Thyroid gland (tissue), 4 donors: ENCODE results near the gene VWCE. TPM values are rescaled to one million over a fixed set of nuclear protein-coding genes. Genes with fewer than 3 reads are reported as not detected.

ENCODE experiments used
- DNase-seq, 2 donors: peaks; one replicate each; pipeline ENCODE4 v3.0.0-alpha.2; 2019
- H3K27ac ChIP-seq, 3 donors: fragments of 200-600 bp; sonication (generic); 1 replicate in 2 of 3; 2 replicates in 1 of 3; pipeline ENCODE4 v1.5.1; 2016 to 2019; ENCODE audit warnings: mild to moderate bottlenecking in 1 of 3, moderate library complexity in 1 of 3
- H3K27me3 ChIP-seq: fragments of 200-600 bp; sonication (generic); one replicate; pipeline ENCODE4 v1.5.1; 2019
- H3K36me3 ChIP-seq, 2 donors: fragments of 200-600 bp; sonication (generic); one replicate each; pipeline ENCODE4 v1.5.1; 2016 to 2019
- H3K4me1 ChIP-seq, 2 donors: fragments of 200-600 bp; sonication (generic); one replicate each; pipeline ENCODE4 v1.5.1; 2017 to 2019
- H3K4me3 ChIP-seq, 3 donors: fragments of 200-600 bp; sonication (generic); replicated peaks in 1 of 3; 1 replicate in 2 of 3; 2 replicates in 1 of 3; pipeline ENCODE4 v1.5.1; 2016; ENCODE audit warnings: mild to moderate bottlenecking in 1 of 3
- H3K9me3 ChIP-seq: fragments of 200-600 bp; sonication (generic); one replicate; pipeline ENCODE4 v1.5.1; 2017
- POLR2A ChIP-seq, 2 donors: fragments of 450-650 bp; IDR thresholded peaks; one replicate each; pipeline ENCODE4 v1.6.1; 2017; ENCODE audit warnings: antibody characterized with exemption in 2 of 2, mild to moderate bottlenecking in 2 of 2, moderate library complexity in 1 of 2
- WGBS, 2 donors: methylation state at CpG; one replicate each; pipeline ENCODE4 v1.1.5; 2017; 5-methylcytosine and 5-hydroxymethylcytosine counted together
- intact Hi-C: fragments of 100-400 bp; cut with DNase I; formaldehyde crosslinking; loops from one replicate; pipeline ENCODE4 v1.15.1; 2023
- total RNA-seq, 4 donors: library from RNA; depleted of rRNA; stranded (reverse); fragments of >200 nt; gene quantifications; one replicate each; pipeline ENCODE4 v1.2.3, GENCODE V29; 2016
- TF ChIP-seq, protein P1 (sequence below), 6 experiments: fragments of 200-600 bp in 3 of 6; fragments of 450-650 bp in 3 of 6; sonication (generic) in 3 of 6; IDR thresholded peaks; one replicate each; pipeline ENCODE4 v1.5.1; 2016 to 2019; ENCODE audit warnings: antibody characterized with exemption in 6 of 6, mild to moderate bottlenecking in 2 of 6, inconsistent platforms in 1 of 6, moderate library complexity in 1 of 6

Gene VWCE
- total RNA-seq, 4 donors from 2014 or later = 0.54 to 2.5 (median 1.0) TPM

DNA sequence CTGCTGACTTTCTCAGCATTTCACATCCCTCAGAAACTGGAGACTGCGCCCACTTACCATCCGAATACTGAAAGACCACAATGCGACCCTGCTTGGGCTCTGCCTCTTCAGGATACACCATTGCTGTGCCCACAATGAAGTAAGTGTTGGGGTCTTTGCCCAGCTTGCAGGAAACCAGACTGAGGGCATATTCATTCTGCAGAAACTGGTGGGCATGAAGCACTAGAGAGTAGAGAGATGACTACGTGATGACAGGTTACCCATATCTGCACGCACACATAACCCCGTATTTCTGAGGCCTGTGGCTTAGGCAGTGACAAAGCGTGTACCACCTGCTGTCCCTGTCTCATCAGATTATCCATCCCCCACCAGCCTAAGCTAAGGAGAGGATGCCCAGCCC, 14.6 kb upstream of the VWCE start:
- Histone ChIP-seq H3K27me3 (no peaks in the 10 kb centered on the region), H3K9me3 (no peaks in the 10 kb centered on the region), H3K36me3 (peaks cover 77 to 96% of the 10 kb centered on the region in 2 donors), H3K27ac (no peak overlapping the region), H3K4me3 (no peak overlapping the region), H3K4me1 (no peaks in the 10 kb centered on the region)
- intact Hi-C loops = no loop called here
- no peak for DNase-seq
- TF ChIP-seq, protein P1, sequence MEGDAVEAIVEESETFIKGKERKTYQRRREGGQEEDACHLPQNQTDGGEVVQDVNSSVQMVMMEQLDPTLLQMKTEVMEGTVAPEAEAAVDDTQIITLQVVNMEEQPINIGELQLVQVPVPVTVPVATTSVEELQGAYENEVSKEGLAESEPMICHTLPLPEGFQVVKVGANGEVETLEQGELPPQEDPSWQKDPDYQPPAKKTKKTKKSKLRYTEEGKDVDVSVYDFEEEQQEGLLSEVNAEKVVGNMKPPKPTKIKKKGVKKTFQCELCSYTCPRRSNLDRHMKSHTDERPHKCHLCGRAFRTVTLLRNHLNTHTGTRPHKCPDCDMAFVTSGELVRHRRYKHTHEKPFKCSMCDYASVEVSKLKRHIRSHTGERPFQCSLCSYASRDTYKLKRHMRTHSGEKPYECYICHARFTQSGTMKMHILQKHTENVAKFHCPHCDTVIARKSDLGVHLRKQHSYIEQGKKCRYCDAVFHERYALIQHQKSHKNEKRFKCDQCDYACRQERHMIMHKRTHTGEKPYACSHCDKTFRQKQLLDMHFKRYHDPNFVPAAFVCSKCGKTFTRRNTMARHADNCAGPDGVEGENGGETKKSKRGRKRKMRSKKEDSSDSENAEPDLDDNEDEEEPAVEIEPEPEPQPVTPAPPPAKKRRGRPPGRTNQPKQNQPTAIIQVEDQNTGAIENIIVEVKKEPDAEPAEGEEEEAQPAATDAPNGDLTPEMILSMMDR (IDR thresholded peaks at IDR 0.05) = no peak
- TF ChIP-seq POLR2A (IDR thresholded peaks at IDR 0.05) = no peak
- 92 to 98% methylated on average over 7 of the region's 7 CpGs for WGBS, 2 donors

DNA sequence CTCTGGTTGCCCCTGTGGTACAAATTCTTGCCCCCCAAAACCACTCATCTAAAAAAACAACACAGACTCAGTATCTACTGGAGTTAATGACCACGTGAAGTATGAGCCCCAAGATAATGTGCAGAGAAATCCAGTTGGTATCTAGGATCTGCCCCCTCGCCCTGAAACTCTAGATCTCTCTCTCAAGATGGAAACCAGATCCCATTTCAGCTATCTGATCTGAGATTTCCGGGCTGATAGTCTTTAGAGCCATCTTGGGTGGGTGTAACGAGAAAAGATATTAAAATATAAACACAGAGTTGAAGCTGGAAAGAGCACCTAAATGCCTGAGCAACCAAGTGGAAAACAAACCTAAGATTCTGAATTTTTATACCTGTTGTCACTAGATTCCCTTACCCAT, 14.0 kb upstream of the VWCE start:
- Histone ChIP-seq H3K4me3 (no peak overlapping the region), H3K9me3 (no peaks in the 10 kb centered on the region), H3K4me1 (no peaks in the 10 kb centered on the region), H3K36me3 (peaks cover 78 to 90% of the 10 kb centered on the region in 2 donors), H3K27me3 (no peaks in the 10 kb centered on the region), H3K27ac (no peak overlapping the region)
- no peak for DNase-seq
- 88 to 90% methylated on average over 4 of the region's 4 CpGs for WGBS, 2 donors
- TF ChIP-seq POLR2A (IDR thresholded peaks at IDR 0.05) = no peak
- TF ChIP-seq, protein P1 (IDR thresholded peaks at IDR 0.05) = no peak
- intact Hi-C loops = no loop called here

DNA sequence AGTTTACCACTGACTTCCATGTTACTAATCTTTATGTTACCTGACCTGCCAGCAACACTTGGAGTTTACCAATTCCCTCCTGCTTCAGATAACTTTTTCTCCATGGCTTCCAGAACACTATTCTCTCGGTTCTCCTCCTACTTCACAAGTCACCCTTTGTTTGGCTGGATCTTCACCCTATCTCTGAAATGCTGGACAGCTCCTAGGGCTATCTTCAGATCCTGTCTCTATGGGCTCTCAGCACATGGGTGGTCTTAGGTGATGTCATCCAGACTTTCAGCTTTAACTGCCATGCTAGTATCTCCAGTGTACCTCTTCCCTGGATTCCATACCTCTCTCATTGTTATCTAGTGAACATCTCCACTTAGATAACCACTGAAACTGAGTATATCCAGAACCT, 12.2 kb upstream of the VWCE start:
- no peak overlapping the region for H3K4me3 ChIP-seq
- no peak for DNase-seq
- no peaks in the 10 kb centered on the region for H3K9me3 ChIP-seq
- TF ChIP-seq, protein P1 (IDR thresholded peaks at IDR 0.05) = no peak
- no peak for TF ChIP-seq POLR2A (IDR thresholded peaks at IDR 0.05)
- peaks cover 78 to 89% of the 10 kb centered on the region in 2 donors for H3K36me3 ChIP-seq
- intact Hi-C loops = no loop called here
- no peaks in the 10 kb centered on the region for H3K4me1 ChIP-seq
- H3K27ac ChIP-seq = no peak overlapping the region
- H3K27me3 ChIP-seq = no peaks in the 10 kb centered on the region
- WGBS, 2 donors = 79 to 94% methylated on average over 1 of the region's 1 CpG

GRCh38 chr11:61306221-61306620, 11.1 kb upstream of the VWCE start:
- Histone ChIP-seq H3K9me3 (no peaks in the 10 kb centered on the region), H3K4me3 (no peak overlapping the region), H3K4me1 (no peaks in the 10 kb centered on the region), H3K27me3 (no peaks in the 10 kb centered on the region), H3K36me3 (peaks cover 79 to 89% of the 10 kb centered on the region in 2 donors), H3K27ac (no peak overlapping the region)
- WGBS, 2 donors = 84 to 97% methylated on average over 1 of the region's 1 CpG
- no peak for TF ChIP-seq POLR2A (IDR thresholded peaks at IDR 0.05)
- TF ChIP-seq, protein P1 (IDR thresholded peaks at IDR 0.05) = no peak
- intact Hi-C loops = no loop called here
- no peak for DNase-seq

GRCh38 chr11:61305417-61305816, 10.3 kb upstream of the VWCE start:
- H3K27ac ChIP-seq = no peak overlapping the region
- no peak for DNase-seq
- H3K27me3 ChIP-seq = no peaks in the 10 kb centered on the region
- no peaks in the 10 kb centered on the region for H3K9me3 ChIP-seq
- no peaks in the 10 kb centered on the region for H3K4me1 ChIP-seq
- no peak overlapping the region for H3K4me3 ChIP-seq
- 98% methylated on average over 7 of the region's 7 CpGs for WGBS, 2 donors
- intact Hi-C loops = no loop called here
- TF ChIP-seq, protein P1 (IDR thresholded peaks at IDR 0.05) = no peak
- no peak for TF ChIP-seq POLR2A (IDR thresholded peaks at IDR 0.05)
- peaks cover 79 to 89% of the 10 kb centered on the region in 2 donors for H3K36me3 ChIP-seq
